Left forelimb (tissue), 1 donor: ENCODE measurements around the gene ALG2.

Experiments used
- DNase-seq: peaks from one replicate; pipeline ENCODE4 v3.0.0-alpha.2; 2018; ENCODE audit warnings: low spot score

The ALG2 gene

GRCh38 chr9:99171225-99172123, 50.3 kb downstream of the ALG2 start:
- DNase-seq, result no peak

GRCh38 chr9:99169982-99170761, 51.6 kb downstream of the ALG2 start:
- DNase-seq, result no peak

GRCh38 chr9:99169086-99169485, 52.7 kb downstream of the ALG2 start:
- no peak for DNase-seq

- no peak for DNase-seq
These were observed 54.0 kb downstream of the ALG2 start for GRCh38 chr9:99167694-99168093.

GRCh38 chr9:99167119-99167518, 54.6 kb downstream of the ALG2 start:
- no peak for DNase-seq
